ENCODE data around the gene KLHDC7B.

The KLHDC7B gene

GRCh38 chr22:50545522-50546325, at the start of gene KLHDC7B:
Gene KLHDC7B, plus strand, starts transcription at chr22:50545899. Its CDS starts 345 bp downstream, at chr22:50546244.
- no peak for FAIRE-seq

- no peak for FAIRE-seq
These were observed 48.6 kb upstream of the KLHDC7B start for GRCh38 chr22:50497093-50497492.

- no peak for FAIRE-seq
These were observed 47.3 kb upstream of the KLHDC7B start for GRCh38 chr22:50498322-50498890.

GRCh38 chr22:50500452-50500851, 45.2 kb upstream of the KLHDC7B start:
- no peak for FAIRE-seq

- FAIRE-seq = no peak
These were observed 43.6 kb upstream of the KLHDC7B start for GRCh38 chr22:50502096-50502495.

DNA sequence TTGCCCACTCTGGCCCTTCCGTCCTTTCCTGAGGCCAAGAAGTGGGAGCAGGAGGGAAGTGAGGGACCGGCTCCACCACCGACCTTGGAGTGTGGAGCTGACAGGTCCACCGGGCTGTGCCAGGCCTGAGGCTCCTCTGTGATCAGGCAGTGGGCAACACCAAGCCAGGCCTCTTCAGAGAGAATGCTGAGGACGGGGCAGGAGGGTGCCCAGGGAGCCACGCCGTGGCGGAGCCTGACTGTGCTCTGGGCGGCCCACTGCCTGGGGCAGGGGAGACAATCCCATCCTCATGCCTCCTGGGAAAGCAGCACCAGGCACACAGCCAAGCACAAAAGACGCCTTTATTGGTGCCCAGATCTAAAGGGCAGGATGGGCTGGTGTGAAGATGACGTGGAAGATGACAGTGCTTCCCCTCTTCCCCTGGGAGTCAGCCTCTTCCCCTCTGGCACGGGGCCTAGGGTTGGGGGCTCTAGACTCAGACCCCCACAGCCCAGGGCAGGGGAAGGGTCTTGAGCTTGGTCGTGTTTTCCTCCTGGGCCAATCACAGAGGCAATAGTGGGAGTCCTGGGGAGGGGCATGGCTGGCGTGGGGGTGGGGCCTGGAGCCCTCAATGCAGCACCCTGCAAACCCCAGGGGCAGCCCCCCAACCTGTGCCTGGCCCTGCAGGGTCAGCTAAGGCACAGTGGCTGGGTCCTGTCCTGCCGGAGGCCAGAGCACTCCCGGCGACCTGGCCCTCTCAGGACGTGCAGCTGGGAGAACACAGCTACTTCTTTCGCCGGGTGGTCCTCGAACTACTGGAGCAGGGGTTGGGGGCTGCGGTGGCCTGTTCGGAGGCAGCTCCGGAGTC, 42.8 kb upstream of the KLHDC7B start:
- FAIRE-seq = no peak

DNA sequence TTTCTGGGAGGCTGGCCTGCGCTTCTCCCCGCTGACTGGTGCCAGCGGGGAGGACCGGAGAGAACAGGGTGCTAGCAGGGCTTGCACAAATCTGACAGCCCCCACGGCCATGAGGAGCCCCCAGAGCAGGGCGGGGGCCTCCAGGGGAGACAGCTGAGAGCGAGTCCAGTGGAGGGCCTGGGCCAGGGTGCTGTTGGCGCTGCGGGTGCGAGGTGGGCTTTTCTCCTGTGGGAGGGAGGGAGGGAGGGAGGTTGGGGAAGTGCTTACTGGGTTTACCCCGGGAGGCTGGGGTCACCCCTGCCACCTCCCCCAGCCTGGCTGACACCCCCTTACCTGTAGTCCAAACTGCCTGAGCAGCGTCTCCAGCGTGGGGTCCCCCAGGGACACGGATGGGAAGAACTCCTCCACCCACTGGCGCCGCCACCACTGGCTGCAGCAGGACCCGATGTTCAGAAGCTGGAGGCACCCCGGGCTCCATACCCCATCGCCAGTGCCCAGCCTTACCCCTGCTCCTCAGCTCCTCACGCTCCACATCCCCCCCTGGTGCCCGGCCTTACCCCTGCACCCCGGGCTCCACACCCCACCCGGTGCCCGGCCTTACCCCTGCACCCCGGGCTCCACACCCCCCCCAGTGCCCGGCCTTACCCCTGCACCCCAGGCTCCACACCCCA, 42.1 kb upstream of the KLHDC7B start:
- no peak for FAIRE-seq

DNA sequence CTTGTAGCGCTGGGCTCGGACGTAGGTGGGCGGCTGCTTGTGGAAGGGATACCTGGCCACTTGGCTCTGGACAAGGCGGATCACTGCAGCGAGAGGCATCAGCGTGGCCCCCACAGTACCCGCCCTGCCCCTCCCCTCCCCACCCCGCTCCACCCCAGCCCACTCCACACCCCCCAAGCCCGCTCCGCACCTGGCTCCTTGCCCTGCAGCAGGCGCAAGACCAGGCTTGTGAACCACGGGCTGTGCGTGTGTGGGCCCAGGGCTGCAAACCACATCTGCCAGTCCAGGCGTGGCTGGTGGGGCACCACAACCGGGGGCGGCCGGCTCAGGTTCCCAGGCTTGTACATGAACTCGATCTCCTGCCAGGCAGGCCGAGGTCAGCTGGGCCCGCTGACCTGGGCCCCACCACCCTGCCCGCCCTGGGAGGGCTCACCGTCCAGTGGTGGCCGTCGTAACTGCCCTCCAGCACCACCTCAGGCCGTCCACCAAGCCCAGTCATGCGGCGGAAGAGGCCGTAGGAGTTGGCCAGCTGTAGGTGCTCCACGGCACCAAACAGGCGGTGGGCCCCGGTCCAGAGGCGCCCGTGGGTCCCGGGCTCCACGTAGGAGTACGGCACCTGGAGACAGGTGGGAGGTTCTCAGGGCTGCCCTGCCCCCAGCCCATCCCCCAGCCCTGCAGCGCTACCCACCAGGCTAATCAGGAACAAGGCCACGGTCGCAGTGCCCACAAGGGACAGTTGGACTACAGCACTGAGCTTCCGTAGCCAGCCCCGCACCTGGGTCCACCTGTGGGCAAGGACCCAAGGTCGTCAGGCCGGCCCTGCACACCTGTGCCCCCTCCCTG, 41.1 kb upstream of the KLHDC7B start:
- no peak for FAIRE-seq

DNA sequence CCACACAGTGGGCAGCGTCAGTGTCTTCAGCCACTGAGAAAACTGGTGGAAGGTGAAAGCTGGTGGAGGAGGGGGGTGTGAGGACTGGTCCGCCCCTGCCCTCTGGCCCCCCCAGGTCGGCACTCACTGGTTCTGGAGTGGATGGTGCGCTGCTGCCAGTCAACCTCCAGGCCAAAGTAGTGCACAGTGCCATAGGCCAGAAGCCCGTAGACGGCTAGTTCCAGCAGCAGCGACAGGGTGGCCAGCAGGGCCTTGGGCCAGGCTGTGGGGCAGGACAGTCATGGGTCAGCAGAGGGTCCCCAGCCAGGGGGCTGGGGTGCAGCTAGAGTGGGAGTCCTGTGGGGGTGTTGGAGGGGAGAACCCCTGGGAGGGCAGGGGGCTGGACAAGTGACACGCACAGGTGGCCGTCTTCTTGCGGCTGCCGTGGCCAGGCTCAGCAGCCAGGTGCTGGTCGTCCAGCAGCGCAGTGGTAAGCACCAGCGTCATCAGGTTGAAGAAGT, 40.4 kb upstream of the KLHDC7B start:
- no peak for FAIRE-seq

- FAIRE-seq = no peak
These were observed 39.7 kb upstream of the KLHDC7B start for GRCh38 chr22:50505776-50506610.

- no peak for FAIRE-seq
These were observed 38.9 kb upstream of the KLHDC7B start for GRCh38 chr22:50506611-50507420.

GRCh38 chr22:50507421-50507990, 38.2 kb upstream of the KLHDC7B start, which contains the start of gene LMF2:
Gene LMF2, minus strand, starts transcription at chr22:50507702. Its CDS starts 27 bp downstream, at chr22:50507675.
- FAIRE-seq = no peak

DNA sequence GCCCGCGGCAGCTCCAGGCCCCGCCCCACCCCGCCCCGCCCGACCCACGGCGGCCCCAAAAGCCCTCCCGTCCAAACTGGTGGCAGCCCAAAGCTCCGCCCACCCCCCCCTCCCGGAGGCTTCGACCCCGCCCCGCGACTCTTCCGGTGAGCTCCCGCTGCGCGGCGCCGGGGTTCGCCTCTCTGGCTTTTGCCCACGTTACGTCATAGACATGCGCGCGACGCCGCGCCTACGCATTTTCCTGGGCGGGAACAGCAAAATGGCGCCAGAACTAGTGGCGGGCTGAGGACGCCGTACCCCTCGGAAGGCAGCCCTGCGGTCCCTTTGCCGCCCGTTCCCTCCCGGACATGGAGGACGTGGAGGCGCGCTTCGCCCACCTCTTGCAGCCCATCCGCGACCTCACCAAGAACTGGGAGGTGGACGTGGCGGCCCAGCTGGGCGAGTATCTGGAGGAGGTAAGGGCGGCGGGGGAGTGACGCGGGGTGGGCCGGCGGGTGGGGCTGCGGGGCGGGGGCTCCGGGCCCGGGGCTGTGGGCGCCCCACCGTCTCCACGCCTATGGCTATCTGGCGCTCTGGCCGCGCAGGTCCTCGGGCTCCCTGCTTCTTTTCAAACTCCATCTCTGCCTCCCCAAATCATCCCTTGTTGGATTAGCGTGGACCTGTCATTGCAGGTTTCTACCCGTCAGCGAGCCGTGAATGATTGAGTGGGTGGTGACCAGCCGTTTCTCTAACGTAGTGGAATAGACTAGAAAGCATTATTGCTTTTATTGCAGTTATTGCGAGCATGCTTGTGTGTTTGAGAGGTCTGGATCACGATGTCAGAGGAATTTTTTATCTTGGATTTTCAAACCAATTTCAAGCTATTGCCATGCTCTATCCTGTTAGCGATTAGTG, 37.5 kb upstream of the KLHDC7B start, which contains the start of gene NCAPH2:
TSS of gene NCAPH2 (plus strand) at position 234 of the 894 bp plus-strand sequence. CDS start at position 348, 114 bp downstream.
- FAIRE-seq = no peak

DNA sequence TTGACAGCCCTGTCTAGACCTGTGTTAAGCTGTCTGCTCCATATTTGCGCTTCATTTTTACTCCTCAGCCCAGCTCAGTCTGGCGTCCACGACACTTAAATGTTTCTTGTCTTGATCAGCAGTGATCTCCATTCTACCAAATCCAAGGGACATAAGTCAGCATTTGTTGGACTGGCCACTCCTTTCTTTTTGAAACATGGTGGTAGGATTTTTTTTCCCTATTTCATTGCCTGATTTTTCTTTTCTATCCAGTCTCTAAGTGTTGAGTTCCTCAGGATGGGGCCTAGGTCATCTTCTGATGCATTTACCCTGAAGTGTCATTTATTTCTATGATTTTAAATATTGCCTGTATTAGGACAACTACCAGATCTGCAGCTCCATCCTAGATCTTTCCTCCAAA, 36.8 kb upstream of the KLHDC7B start:
- no peak for FAIRE-seq

DNA sequence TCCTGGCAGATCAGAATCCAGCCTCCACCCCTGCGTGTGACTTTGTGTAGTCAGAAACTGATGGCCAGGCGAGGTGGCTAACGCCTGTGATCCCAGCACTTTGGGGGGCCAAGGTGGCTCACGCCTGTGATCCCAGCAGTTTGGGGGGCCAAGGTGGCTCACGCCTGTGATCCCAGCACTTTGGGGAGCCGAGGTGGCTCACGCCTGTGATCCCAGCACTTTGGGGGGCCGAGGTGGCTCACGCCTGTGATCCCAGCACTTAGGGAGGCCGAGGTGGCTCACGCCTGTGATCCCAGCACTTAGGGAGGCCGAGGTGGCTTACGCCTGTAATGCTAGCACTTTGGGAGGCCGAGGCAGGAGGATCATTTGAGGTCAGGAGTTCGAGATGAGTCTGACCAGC, 32.5 kb upstream of the KLHDC7B start:
- no peak for FAIRE-seq

DNA sequence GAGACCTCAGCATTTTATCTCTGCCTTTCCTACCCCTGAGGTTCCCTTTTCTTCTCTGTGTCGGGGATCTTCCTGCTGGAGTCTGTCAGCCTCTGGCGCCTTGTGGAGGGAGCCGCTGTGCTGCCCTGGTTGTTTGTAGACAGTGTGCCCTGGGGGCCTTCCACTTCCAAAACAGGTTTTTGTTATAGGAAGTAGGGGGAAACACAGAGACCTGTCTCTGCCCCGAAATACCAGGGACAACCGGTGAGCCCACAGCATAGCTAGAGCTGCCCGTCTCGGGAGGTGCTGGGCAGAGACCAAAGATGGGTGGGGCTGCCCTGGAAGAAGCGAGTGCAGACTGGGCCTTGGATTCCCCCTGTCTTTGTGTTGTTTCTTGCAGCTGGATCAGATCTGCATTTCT, 29.6 kb upstream of the KLHDC7B start:
- no peak for FAIRE-seq

DNA sequence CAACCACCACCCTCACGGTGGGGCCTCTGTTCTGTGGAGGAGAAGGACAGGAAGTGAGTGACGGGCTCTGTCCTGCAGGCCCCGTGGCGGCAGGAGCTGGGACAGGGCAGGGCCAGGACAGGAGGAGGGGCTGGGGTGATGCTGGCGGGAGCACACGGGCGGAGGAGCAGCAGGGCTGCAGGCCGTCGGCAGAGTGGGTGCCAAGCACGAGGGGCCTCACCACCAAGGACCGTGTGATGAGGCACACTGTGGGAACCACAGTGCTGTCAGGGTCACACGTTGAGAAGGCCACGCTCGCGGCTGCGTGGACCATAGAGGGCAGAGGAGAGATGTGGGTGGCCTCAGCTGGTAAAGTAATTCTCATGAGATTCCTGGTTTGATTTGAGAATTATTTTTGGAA, 28.8 kb upstream of the KLHDC7B start:
- FAIRE-seq = no peak
